Hematopoietic multipotent progenitor cell treated with erythropoietin and hydrocortisone succinate and interleukin-3 and kit ligand, for 4 days (in vitro differentiated cells): ENCODE data around the gene NAGPA.
"Not testable (repeated sequence)": the region's sequence is repeated elsewhere in the genome, so short reads cannot be mapped to it uniquely, and the experiment has no call there.

Experiments used
- DNase-seq: peaks from one replicate; pipeline ENCODE4 v3.0.0-alpha.2; 2015

Gene NAGPA, protein sequence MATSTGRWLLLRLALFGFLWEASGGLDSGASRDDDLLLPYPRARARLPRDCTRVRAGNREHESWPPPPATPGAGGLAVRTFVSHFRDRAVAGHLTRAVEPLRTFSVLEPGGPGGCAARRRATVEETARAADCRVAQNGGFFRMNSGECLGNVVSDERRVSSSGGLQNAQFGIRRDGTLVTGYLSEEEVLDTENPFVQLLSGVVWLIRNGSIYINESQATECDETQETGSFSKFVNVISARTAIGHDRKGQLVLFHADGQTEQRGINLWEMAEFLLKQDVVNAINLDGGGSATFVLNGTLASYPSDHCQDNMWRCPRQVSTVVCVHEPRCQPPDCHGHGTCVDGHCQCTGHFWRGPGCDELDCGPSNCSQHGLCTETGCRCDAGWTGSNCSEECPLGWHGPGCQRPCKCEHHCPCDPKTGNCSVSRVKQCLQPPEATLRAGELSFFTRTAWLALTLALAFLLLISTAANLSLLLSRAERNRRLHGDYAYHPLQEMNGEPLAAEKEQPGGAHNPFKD

DNA sequence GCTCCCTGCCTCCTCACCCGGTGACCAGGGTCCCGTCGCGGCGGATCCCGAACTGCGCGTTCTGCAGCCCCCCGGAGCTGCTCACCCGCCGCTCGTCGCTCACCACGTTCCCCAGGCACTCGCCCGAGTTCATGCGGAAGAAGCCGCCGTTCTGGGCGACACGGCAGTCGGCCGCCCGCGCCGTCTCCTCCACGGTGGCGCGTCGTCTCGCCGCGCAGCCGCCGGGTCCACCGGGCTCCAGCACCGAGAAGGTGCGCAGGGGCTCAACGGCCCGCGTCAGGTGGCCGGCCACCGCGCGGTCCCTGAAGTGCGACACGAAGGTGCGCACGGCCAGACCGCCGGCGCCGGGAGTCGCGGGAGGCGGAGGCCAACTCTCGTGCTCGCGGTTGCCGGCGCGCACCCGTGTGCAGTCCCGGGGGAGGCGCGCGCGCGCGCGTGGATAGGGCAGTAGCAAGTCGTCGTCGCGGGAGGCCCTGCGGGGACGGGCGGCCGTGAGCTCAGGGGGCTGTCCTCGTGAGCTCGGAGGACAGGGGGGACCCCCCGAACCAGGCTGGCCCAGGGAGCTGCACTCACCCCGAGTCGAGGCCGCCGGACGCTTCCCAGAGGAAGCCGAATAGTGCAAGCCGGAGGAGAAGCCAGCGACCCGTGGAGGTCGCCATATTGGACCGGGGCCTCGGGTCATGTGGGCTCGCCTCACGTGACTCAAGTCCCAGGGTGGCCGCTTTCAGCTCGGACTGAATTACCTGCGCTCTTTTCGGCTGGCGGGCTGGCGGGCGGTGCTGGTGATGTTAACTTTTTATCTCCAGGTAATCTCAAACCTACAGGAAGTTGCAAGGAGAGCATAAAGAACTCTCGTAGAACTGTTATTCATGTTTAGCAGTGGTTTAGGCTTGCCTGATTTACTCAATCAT is at the start of gene NAGPA:
TSS of gene NAGPA (minus strand) at position 680 of the 911 bp plus-strand sequence. CDS start at position 659, 21 bp downstream.
- DNase-seq, result peak; percentile 92

- DNase-seq, result not testable (repeated sequence)
Observed at GRCh38 chr16:5080996-5081395, 47.3 kb upstream of the NAGPA start.

DNA sequence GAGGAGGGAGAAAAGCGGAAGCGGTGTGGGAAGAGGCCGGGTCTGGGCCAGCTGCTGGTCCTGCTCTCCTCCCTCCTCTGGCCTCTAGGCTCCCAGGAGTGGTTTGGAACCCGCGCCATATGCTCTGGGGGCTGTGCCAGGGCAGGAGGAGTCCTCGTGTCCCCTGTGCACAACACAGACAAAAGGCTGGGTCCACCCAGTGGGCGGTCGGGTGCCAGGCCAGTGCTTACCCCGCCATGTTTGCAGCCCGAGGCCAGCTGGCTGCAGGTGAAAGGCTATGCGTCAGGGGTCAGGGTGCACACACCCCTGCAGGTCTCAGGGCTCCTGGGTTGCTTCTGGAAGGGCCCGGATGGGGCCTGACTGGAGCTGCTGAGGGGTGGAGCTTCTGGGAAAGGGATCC is 46.7 kb upstream of the NAGPA start:
- DNase-seq, result not testable (repeated sequence)

GRCh38 chr16:5078626-5079025 is 44.9 kb upstream of the NAGPA start:
- DNase-seq, result no peak

- DNase-seq, result no peak
Observed at GRCh38 chr16:5077304-5077703, 43.6 kb upstream of the NAGPA start.

DNA sequence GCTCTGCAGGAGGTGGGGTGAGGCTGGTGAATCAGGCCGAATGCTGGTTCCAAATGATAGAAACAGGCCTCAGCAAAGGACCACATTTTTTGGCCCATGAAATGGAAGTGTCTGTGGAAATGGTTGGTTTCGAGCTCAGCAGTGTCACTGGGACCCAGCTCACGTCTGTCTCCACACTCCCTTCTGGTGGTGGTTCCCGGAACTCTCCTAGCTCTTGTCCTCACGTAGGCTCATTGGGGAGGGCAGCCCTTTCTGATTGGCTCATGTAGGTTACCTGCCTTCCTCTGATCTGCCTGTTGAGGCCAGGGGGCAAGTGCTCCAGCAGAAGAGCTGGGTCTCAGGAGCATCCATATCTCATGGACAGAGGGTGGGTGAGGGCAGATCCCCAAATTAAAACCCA is 41.9 kb upstream of the NAGPA start:
- DNase-seq, result peak; percentile 15

DNA sequence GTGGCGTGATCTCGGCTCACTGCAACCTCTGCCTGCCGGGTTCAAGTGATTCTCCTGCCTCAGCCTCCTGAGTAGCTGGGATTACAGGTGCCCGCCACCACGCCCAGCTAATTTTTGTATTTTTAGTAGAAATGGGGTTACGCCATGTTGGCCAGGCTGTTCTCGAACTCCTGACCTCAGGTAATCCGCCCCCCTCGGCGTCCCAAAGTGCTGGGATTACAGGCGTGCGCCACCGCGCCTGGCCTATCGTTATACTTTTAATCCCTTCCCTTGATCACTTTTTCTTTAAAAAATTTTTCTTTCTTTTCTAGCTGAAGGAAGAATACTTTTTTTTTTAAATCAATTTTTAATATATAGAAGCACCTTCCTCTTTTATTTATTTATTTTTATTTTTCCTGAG is 40.0 kb upstream of the NAGPA start:
- DNase-seq, result not testable (repeated sequence)

DNA sequence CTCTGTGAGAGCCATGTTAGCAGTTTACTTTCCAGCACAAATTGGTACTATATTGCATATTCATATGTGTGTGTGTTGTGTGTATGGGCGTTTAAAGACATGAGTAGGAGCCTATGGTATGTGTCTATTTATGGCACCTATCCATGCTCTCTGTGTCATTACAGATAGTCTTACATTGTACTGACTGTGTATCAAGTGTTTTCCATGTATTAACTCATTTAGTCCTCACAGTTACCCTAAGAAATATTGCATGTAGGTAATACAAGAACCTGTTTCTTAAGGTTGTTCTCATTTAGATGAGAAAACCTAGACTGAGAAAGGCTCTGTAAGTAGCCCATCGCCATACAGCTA is 39.5 kb upstream of the NAGPA start:
- no peak for DNase-seq

GRCh38 chr16:5072334-5073278 is 38.9 kb upstream of the NAGPA start:
- DNase-seq, result no peak

DNA sequence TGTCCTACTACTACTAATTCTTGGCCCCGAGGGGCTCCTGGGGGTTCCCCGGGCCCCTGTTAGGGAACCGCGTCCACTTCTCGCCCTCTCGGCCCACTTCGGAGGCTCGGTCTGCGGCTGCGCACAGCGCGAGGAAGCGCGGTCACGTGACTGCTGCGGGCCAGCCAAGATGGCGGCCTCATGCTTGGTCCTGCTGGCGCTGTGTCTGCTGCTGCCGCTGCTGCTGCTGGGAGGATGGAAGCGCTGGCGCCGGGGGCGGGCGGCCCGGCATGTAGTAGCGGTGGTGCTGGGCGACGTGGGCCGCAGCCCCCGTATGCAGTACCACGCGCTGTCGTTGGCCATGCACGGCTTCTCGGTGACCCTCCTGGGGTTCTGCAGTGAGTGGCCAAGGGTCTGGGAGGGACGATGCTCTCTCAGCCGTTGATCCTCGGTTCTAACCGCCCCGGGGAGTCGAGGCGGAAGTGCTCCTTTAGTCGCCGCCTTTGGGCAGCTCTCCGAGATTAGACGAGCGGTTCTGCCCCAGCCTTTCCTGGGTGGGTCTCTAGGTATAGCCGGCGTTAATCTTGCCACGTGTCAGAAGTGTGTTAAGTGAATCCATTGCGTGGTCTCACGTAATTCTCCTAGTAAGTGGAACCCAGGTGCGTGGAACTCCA is 38.1 kb upstream of the NAGPA start, which contains the start of gene ALG1:
TSS of gene ALG1 (plus strand) at position 163 of the 653 bp plus-strand sequence. CDS start at position 170, 7 bp downstream.
- peak; percentile 94 for DNase-seq

GRCh38 chr16:5071341-5071680 is 37.6 kb upstream of the NAGPA start:
- no peak for DNase-seq

DNA sequence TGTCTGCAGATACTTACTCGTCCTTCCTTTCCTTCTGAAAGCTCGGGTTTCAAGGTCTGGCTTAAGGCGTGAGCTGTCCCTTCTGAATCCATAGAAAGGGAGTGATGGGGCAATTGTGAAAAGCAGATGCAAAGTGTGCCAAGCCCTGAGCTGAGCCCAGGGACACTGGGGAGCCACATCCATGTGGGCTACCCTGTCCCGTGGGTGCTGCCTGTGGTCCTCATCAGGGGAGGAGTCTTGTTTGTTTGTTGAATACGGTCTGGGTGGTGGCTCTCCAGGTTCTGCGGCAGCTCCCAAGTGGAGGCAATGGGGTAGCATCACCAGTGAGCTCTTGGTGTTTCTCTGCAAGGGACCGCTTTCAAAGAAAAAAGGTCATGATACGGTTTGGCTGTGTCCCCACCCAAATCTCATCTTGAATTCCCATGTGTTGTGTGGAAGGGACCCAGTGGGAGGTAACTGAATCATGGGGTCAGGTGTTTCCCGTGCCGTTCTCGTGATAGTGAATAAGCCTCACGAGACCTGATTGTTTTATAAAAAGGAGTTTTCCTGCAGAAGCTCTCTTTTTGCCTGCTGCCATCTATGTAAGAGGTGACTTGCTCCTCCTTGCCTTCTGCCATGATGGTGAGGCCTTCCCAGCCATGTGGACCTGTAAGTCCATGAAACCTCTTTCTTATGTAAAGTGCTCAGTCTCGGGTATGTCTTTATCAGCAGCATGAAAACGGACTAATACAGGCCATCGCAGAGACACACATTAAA is 36.9 kb upstream of the NAGPA start:
- DNase-seq, result no peak

DNA sequence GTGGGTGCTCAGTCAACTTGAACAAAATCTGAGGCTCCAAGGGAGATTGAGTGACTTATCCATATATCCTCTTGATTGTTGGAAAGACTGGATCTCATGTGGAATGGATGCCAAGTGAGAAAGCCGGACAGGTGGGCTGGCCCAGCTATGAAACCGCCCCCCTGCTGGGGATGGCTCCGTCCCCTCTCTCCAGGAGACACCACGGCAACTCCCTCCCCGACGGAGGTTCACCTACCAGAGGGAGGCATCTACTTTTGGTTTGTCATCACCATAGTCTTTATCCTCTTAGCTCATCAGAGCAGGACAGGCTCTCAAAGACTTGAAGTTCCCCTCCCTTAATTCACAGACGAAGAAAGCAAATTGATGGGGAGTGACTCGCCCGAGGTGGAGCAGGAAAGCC is 36.1 kb upstream of the NAGPA start:
- no peak for DNase-seq

DNA sequence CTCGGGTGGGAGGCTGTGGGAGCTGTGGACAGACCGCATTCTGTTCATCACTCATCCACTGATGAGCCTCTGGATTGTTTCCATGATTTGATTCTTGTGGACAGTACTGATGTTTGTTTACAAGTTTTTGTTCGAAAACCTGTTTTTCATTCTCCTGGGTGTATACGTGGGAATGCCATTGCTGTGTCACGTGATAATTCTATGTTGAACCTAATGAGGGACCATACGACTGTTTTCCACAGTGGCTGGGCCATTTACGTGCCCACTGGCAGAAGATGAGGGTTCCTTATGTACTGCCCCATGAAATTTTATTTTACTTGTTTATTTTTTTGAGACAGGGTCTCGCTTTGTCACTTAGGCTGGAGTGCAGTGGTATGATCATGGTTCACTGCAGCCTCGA is 35.3 kb upstream of the NAGPA start:
- no peak for DNase-seq

GRCh38 chr16:5066511-5066910 is 32.8 kb upstream of the NAGPA start:
- DNase-seq, result no peak

GRCh38 chr16:5065813-5066212 is 32.1 kb upstream of the NAGPA start, which contains the start of gene C16orf89:
Gene C16orf89 (minus strand): TSS chr16:5065956. CDS start chr16:5065908, 48 bp downstream.
- DNase-seq, result no peak

GRCh38 chr16:5065326-5065725 is 31.6 kb upstream of the NAGPA start:
- no peak for DNase-seq

DNA sequence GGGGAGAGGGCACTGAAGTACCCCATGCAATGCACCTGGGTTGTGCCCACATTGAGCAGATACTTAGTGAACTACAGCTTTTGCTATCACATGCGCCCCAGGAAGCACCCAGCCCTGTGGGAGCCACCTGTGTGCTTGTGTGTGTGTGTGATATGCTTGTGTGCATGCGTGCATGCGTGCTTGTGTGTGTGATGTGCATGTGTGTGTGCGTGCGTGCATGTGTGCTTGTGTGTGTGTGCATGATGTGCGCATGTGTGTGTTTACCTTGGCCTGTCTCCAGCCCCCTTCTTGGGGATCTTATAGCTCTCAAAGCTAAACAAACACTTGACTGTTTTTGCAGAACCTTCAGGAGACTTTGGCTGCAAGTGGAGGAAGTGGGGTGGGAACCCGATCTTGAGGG is 31.2 kb upstream of the NAGPA start:
- no peak for DNase-seq

GRCh38 chr16:5062790-5063765 is 29.3 kb upstream of the NAGPA start:
- DNase-seq, result peak; percentile 14

- no peak for DNase-seq
Observed at GRCh38 chr16:5062051-5062450, 28.3 kb upstream of the NAGPA start.
